ENCODE results near the gene POU2AF1. TPM values are rescaled to one million over a fixed set of nuclear protein-coding genes. Genes with fewer than 3 reads are reported as not detected.

The POU2AF1 gene
- total and polyA plus RNA-seq, 2 of the 13 experiments (the other 11 are each of a cell fraction or from before 2014, with no cell fraction given), result 1.9 to 3.6 TPM

DNA sequence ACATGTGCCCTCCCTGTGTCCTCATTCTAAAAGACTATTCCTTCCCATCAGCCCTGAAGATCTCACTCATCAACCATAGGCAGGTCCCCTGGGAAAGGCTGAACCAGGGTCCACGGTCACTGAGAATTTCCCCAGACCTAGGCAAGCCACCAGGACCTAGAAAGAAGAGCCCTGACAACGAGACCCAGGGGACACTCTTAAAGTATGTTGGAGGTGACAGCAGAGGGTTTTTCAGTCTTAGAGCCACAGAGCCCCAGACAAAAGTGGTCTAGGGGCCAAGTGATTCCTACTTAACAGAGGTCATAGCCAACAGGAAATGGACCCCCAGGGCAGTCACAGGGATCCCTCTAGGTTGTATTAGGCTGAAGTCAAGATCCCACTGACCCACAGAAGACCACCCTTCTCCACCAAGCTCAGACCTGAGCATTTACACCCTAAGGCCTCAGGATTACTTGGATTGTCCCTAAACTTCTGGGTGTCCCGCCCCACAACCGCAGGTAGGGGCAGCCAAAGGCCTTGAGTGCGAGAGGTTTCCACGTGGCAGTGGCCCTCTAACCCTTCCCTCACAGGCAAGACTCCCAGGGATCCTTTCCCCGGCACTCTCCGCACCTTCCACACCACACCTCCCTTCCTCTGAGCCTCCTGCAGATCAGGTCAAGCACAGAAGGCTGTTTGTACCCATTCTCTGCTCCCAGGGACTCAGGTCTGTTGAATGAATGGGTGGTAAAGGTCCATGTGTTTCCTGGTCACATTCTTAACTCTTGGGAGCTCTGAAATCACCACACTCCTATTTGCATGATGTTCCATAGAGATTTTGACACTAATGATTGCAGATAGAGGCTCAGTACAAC is 12.3 kb downstream of the POU2AF1 start (continued):
- 0 out of 2 replicates have a peak, but pooled peaks have one; percentile 26 for TF ChIP-seq ARID4A (CRISPR knock-in tag; IDR thresholded peaks at IDR 0.05; ENCODE audit: borderline replicate concordance)
- no peak for TF ChIP-seq KAT2B (IDR thresholded peaks at IDR 0.05; ENCODE audit: borderline replicate concordance, low read depth, low read length)
- TF ChIP-seq, protein P1, sequence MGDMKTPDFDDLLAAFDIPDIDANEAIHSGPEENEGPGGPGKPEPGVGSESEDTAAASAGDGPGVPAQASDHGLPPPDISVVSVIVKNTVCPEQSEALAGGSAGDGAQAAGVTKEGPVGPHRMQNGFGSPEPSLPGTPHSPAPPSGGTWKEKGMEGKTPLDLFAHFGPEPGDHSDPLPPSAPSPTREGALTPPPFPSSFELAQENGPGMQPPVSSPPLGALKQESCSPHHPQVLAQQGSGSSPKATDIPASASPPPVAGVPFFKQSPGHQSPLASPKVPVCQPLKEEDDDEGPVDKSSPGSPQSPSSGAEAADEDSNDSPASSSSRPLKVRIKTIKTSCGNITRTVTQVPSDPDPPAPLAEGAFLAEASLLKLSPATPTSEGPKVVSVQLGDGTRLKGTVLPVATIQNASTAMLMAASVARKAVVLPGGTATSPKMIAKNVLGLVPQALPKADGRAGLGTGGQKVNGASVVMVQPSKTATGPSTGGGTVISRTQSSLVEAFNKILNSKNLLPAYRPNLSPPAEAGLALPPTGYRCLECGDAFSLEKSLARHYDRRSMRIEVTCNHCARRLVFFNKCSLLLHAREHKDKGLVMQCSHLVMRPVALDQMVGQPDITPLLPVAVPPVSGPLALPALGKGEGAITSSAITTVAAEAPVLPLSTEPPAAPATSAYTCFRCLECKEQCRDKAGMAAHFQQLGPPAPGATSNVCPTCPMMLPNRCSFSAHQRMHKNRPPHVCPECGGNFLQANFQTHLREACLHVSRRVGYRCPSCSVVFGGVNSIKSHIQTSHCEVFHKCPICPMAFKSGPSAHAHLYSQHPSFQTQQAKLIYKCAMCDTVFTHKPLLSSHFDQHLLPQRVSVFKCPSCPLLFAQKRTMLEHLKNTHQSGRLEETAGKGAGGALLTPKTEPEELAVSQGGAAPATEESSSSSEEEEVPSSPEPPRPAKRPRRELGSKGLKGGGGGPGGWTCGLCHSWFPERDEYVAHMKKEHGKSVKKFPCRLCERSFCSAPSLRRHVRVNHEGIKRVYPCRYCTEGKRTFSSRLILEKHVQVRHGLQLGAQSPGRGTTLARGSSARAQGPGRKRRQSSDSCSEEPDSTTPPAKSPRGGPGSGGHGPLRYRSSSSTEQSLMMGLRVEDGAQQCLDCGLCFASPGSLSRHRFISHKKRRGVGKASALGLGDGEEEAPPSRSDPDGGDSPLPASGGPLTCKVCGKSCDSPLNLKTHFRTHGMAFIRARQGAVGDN (CRISPR knock-in tag; IDR thresholded peaks at IDR 0.05), result peak; percentile 85
- TF ChIP-seq, protein P2, sequence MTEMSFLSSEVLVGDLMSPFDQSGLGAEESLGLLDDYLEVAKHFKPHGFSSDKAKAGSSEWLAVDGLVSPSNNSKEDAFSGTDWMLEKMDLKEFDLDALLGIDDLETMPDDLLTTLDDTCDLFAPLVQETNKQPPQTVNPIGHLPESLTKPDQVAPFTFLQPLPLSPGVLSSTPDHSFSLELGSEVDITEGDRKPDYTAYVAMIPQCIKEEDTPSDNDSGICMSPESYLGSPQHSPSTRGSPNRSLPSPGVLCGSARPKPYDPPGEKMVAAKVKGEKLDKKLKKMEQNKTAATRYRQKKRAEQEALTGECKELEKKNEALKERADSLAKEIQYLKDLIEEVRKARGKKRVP (CRISPR knock-in tag; IDR thresholded peaks at IDR 0.05), result no peak
- peak; percentile 39; the same call in 1 of the 2 replicates for TF ChIP-seq ZBTB38 (CRISPR knock-in tag; IDR thresholded peaks at IDR 0.05)
- 0 out of 2 replicates have a peak, but pooled peaks have one; percentile 12 for TF ChIP-seq ZNF747 (CRISPR knock-in tag; IDR thresholded peaks at IDR 0.05; ENCODE audit: borderline replicate concordance)
- TF ChIP-seq HIVEP1 (CRISPR knock-in tag; IDR thresholded peaks at IDR 0.05), result no peak
- TF ChIP-seq SALL1 (CRISPR knock-in tag; IDR thresholded peaks at IDR 0.05), result peak; percentile 12; the same call in 1 of the 2 replicates
- peak; percentile 25 for TF ChIP-seq TEAD3 (CRISPR knock-in tag; optimal IDR thresholded peaks at IDR 0.05; ENCODE audit: borderline replicate concordance)
- TF ChIP-seq ZNF335 (CRISPR knock-in tag; IDR thresholded peaks at IDR 0.05), result 0 out of 2 replicates have a peak, but pooled peaks have one; percentile 7
- TF ChIP-seq ZMYM4 (CRISPR knock-in tag; IDR thresholded peaks at IDR 0.05), result 0 out of 2 replicates have a peak, but pooled peaks have one; percentile 23
- no peak for TF ChIP-seq ASH2L (IDR thresholded peaks at IDR 0.05; ENCODE audit: insufficient read length, low read depth, low read length)
- TF ChIP-seq, protein P3, sequence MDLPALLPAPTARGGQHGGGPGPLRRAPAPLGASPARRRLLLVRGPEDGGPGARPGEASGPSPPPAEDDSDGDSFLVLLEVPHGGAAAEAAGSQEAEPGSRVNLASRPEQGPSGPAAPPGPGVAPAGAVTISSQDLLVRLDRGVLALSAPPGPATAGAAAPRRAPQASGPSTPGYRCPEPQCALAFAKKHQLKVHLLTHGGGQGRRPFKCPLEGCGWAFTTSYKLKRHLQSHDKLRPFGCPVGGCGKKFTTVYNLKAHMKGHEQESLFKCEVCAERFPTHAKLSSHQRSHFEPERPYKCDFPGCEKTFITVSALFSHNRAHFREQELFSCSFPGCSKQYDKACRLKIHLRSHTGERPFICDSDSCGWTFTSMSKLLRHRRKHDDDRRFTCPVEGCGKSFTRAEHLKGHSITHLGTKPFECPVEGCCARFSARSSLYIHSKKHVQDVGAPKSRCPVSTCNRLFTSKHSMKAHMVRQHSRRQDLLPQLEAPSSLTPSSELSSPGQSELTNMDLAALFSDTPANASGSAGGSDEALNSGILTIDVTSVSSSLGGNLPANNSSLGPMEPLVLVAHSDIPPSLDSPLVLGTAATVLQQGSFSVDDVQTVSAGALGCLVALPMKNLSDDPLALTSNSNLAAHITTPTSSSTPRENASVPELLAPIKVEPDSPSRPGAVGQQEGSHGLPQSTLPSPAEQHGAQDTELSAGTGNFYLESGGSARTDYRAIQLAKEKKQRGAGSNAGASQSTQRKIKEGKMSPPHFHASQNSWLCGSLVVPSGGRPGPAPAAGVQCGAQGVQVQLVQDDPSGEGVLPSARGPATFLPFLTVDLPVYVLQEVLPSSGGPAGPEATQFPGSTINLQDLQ (CRISPR knock-in tag; IDR thresholded peaks at IDR 0.05), result 0 out of 2 replicates have a peak, but pooled peaks have one; percentile 60
- 0 out of 2 replicates have a peak, but pooled peaks have one; percentile 33 for TF ChIP-seq ZNF124 (CRISPR knock-in tag; IDR thresholded peaks at IDR 0.05)
- peak; percentile 3; the same call in 1 of the 2 replicates for TF ChIP-seq RBFOX2 (IDR thresholded peaks at IDR 0.05; ENCODE audit: low read depth, low read length)
